Stimulated activated CD4-positive, alpha-beta T cell treated with anti-CD3 and anti-CD28 coated beads, Interleukin-4, amount 100 ng/mL, for 1 hour (primary cell): ENCODE measurements around the gene ZBTB7A.

Experiments used
- DNase-seq: peaks from one replicate; pipeline ENCODE4 v3.0.0-alpha.2; 2020

Gene ZBTB7A

DNA sequence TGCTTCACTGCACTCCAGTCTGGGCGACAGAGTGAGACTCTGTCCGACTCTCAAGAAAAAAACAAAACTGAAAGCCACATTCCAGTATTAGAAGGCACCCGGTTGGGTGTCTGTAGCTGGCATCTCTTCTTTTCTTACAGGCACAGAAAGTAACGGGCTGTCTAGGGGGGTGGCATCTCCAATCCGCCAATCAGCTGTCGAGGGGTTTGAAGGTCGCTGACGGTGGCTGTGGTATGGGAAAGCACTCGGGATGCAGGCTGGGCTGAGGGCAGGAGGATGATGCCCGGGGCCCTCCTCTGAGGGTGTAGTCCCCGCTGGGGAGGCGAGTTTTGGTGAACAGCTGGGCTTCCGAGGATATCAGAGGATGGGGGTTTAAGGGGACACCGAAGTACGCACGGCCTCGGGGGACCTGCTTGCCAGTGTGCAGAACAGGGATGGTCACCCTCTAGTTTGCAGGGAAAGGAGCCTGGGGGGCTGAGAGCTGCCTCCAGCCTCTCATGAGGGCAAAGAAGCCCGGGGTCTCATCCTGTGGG lies 27.0 kb upstream of the ZBTB7A start:
- no peak for DNase-seq

DNA sequence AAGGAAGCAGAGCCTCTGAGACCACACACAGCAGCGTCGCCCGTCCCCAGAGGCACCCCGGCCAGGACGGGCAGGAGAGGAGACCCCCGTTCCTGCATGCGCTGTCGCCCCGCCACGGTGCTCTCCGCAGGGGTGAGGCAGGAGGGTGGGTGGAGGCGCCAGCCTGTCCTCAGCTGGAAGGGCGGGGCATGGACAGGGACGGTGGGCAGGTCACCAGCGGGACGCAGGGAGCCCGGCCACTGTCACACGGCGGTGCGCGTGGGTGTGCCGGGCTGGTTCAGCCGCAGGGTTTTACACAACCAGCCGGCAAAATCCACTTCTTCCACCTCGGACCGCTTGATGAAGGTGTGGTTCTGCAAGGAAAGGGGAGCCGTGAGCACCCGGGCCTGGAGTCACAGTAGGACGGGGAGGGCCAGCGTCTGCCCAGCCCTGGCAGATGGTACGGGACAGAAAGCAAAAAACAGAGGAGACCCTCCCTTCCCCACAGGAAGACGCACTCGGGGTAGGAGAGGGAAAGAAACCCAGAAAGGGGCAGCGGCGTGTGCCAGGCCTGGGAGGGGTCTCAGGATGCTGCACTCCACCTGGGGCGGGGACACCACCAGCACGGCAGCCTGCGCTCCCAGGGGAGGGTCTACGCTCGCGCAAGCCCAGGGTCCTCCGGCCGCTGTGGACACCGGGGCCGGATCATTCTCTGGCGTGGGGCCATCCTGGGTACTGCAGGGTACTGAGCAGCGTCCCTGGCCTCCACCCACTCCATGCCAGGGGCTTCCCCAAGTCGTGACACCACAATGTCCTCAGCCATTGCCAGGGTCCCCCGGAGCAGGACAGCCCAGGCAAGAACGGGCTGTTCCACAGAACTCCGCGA lies 23.9 kb upstream of the ZBTB7A start:
- DNase-seq, result no peak

DNA sequence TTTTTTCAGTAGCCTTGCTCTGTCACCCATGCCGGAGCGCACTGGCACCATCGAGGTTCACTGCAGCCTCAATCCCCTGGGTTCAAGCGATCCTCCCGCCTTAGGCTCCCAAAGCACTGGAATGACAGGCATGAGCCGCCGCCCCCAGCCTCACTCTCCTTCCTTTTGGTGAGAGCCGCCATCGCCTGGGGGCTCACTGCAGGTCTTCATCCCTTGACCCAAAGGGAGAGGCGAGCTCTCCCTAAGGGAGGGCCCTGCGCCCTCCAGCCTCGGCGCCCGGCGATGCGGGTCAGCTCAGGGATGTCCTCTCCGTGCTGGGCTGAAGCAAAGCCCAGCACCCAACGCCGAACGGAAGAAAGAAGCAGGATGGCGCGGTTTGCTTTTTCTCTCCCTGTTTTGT lies 23.2 kb upstream of the ZBTB7A start:
- DNase-seq, result no peak

DNA sequence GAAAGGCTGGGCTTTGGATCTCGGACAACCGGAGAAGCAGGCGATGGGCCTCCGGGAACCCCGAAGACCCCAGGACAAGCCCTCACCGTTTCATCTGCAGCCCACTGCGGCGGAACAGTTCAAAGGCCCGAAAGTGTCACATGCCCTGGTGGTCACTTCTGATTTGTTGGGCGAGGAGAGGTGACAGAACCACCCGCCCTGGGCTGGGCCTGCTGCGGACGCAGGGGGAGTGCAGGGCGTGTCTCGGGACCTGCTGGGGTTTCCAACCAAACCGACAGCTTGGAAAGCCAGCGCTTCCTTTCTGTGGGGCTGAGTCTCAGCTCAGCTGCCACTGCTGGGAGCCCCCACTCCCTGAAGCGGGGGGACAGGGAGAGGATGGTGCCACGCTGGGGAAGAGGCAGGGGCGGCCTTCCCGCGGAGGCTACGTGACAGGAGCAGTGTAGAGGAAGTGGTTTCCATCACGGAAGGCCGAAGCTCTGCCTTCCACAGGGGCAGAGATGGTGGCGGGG lies 22.8 kb upstream of the ZBTB7A start:
- peak; percentile 28 for DNase-seq

DNA sequence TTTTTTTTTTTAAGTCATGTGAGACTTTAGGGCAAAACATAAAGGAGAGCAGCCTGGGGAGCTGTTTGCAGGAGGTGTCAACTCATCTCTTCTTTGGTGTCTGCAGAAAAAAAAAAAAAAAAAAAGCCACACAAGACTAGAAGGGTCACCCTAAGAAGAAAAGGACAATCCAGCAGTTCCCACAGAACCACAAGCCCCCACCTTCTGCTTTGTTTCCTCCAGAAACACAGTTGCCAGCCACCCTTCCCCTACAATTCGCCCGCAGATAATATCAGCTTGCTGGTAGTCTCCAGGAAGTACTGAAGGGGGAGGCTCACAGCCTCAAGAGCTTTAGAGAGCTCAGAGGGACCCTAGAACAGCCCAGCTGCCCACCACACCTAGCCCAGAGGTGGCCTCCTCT lies 22.3 kb upstream of the ZBTB7A start:
- no peak for DNase-seq

DNA sequence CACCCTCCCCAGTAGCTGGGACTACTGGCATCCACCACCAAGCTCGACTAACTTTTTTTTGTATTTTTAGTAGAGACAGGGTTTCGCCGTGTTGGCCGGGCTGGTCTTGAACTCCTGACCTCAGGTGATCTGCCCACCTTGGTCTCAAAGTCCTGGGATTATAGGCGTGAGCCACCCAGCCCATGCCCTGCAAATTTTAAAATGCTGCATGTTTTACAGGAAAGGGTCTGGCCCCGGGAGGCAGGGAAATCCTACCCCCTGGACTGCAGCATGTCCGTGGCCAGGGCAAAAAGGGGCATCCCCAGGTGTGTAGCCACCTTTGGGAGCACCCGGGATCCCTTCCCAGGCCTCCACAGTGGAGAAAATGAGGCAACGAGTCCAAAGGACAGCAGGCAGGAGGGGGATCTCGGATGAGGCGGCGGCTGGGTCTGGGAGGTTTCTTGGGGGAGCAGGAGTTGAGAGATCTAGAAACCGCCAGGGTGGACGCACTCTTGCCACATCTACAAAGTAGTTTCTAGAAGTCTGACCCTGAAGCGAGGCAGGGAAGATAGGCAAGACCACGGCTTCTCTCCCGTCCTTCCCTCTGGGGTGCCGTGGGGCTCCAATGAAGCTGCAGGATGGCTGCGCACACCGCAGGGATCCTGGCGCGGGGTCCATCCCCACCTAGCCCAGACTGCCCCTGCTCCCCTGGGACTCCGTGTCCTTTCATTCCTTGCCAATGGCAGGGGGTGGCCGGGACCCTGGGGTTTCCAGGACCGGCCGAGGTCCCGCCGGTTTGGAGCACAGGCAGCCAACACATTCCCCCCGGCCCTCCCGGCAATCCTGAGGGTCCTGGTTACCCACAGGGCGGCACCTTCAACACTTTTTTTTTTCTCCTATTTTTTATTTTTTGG lies 21.3 kb upstream of the ZBTB7A start:
- DNase-seq, result no peak

DNA sequence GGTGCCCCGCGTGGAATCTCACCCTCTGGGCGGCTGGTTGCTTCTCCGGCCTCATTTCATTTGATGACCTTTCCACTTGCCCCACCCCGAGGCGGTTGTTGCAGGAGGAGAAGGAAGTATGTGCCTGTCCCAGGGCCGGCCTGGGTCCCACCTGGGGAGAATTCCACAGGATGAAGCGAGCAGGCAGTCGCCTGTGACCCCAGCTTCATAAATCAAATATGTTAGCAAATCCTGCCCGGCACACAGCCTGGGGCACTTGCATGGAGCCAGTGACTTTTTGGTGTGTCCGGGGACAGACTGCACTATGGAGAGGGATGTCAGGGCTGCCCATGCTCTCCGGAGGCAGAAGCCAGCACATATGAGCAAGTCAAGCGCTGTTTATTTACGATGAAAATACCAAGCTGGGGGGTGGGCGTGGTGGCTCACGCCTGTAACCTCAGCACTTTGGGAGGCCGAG lies 19.7 kb upstream of the ZBTB7A start:
- DNase-seq, result no peak

DNA sequence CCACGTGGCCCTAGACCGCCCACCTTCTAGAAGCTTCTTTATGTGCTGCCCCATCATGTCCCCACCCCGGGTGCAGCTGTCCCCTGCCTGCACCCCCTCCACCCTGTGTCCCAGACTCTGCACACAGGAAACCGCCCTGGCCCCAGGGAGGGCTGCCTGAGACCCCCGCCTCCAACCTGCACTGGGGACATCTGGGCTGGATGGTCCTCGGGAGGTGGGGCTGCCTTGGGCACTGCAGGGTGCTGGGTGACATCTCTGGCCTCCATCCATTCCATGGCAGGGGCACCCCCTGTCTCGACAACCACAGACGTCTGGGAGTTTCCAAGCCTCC lies 17.8 kb upstream of the ZBTB7A start:
- no peak for DNase-seq

DNA sequence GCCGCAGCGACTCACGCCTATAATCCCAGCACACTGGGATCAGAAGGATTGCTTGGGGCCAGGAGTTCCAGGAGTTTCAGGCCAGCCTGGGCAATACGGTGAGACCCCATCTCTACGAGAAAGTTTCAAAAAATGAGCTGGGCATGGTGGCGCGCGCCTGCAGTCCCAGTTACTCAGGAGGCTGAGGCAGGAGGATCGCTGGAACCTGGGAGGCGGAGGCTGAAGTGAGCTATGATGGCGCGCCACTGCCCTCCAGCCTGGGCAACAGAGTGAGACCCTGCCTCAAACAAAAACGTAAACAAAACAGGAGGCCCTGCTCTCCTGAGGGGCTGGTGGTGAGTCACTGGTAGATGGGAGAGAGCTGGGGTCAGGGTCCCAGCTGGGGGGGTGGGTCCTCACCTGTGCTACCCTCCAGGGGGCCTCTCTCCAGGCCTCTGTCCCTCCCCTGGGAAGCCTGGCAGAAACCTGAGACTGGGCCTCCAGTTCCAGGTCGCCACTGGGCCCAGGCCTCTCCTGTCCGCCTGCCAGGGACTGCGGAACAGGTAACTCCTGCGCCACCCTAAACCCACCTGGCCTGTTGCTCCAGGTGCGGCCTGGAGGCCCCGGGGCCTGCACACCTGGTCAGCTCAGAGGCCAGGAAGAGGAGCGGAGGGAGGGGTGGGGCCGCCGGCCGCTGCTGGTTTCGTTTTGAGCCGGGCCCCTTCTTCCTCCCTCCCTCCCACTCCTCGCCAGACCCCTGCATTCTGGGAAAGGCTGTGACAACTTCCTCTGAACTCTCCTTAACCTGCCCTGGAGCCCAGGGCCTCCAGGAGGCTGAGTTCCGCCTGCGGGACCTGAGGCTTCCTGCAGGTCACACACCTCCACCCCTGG lies 17.2 kb upstream of the ZBTB7A start:
- DNase-seq, result no peak

DNA sequence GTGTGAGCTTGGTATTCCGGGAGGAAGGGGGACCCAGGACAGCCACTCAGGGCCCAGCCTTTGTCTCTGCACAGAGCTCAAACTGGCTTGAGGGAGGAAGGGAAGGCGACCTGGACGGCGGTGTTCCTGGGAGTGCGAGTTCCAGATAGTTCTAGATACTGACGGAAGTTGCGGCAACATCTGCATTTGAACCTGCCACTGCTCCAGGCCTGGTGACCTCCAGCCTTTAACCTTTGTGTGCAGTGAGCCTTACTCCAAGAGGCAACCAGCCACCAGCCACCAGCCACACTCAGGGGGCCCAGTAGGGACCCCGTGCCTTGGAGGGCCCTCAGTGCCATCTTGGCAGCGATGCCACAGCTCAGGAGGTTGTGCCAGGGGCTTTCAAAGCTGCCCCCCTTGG lies 15.5 kb upstream of the ZBTB7A start:
- DNase-seq, result no peak

DNA sequence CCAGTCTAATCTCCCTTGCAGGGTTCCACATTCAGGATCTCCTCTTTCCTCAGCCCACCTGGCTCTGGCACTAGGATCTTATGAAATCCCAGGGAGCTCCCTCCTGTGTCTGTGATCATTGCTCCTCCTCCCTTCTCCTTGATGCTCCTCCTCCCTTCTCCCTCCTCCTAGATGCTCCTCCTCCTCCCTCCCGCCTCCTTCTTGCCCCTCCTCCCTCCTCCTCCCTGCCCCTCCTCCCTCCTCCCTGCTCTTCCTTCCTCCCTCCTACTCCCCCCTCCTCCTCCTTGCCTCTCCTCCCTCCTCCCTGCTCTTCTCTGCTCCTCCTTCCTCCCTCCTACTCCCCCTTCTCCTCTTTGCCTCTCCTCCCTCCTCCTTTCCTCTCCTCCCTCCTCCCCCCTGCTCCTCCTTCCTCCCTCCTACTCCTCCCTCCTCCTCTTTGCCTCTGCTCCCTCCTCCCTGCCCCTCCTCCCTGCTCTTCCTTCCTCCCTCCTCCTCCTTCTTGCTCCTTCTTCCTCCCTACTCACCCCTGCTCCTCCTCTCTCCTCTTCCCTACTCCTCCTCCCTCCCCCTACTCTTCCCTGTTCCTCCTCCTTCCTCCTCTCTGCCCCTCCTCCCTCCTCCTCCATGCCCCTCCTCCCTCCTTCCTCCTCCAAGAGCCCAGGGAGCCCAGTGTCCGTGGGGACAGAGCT lies 14.9 kb upstream of the ZBTB7A start:
- DNase-seq, result no peak

DNA sequence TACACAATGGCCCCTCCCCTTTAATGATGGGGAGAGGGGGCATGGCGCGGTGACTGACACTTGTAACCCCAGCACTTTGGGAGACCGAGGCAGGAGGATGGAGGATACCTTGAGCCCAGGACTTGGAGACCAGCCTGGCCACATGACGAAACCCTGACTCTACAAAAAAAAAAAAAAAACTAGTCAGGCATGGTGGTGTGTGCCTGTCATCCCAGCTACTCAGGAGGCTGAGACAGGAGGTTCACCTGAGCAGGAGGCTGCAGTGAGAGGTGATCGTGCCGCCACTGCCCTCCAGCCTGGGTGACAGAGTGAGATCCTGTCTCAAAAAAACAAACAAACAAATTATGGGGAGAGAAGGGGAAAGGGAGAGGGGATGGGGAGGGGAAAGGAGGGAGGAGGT lies 13.8 kb upstream of the ZBTB7A start:
- no peak for DNase-seq

DNA sequence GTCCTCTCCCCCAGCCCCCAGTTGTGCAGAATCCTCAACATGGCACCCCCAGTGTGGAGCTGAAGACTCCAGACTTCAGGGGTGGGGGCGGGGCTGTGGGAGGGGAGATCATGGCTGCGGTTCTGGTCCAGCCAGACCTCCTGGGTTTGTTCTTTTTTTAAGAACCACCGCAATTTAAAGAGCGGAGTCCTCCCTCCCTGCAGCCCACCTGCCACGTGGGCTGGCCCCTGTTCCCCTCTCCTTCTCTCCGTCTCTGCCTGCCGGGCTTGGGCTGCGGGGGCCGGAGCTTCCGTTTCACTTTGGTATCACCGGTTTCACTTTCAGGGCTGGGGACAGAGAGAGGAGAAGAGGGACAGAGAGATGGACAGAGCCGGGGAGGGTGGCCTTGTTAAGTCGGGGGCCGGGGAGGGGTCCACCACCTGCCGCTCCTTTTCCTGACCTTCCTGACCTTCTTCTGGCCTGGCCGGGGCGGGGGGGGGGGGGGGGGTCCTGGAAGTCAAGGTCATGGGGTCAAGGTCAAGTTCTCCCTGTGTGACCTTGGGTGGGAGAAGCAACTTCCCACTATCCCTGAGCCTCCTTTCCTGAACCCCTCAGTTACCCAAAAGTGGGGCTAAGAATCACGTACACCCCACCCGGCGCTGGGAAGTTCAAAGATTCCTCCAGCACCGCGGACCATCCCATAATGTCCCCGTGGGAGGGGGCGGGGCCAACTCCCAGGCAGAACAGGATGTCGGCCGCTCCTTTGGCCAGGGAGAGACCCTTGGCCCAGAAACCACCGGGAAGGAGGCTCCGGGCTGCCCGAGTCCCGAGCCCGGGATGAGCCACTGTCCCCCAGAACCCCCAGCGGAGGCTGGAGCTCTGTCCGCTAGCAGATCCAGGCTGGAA lies 11.3 kb upstream of the ZBTB7A start:
- DNase-seq, result peak; percentile 54

DNA sequence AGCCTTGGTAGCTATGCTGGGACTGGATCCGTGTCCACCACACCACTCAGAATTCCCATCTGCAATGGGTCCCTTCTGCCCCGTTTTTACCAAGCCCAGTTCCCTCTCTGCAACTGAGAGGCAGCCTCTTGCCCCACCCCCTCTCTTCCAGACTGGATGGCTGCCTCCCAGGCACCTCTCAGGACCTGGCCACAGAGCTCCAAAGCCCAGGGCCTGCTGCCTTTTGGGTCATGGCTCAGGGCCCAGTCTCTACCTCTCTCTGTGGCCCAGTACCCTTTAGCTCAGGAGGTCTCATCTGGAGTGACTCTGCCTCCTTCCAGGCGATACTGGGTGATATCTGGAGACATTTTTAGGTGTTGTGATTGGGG lies 10.3 kb upstream of the ZBTB7A start:
- DNase-seq, result no peak

DNA sequence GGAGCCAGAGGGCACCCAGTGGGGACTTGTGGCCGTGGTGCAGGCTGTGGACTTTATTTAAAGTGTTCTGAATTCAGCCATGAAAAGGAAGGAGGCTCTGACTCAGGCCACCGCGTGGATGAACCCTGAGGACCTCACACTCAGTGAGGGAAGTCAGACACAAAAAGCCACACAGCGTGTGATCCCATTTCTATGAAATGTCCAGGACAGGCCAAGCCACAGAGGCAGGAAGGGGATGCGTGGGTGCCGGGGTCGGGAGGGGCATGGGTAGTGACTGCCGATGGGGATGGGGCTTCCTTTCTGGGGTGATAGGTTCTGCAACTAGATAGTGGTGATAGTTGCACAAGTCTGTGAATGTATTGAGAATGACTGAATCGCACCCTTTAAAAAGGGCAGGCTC lies 8.7 kb upstream of the ZBTB7A start:
- DNase-seq, result no peak

DNA sequence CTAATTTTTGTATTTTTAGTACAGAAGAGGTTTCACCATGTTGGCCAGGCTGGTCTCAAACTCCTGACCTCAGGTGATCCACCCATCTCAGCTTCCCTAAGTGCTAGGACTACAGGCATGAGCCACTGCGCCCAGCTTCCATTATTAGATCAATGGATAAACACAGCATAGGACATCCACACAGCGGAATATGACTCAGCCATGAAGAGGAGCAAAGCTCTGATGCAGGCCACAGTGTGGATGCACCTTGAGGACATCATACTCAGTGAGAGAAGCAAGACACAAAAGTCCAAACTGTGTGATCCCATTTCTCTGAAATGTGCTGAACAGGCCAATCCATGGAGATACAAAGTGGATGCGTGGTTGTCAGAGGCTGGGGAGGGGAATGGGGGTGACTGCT lies 4.9 kb upstream of the ZBTB7A start:
- DNase-seq, result no peak

DNA sequence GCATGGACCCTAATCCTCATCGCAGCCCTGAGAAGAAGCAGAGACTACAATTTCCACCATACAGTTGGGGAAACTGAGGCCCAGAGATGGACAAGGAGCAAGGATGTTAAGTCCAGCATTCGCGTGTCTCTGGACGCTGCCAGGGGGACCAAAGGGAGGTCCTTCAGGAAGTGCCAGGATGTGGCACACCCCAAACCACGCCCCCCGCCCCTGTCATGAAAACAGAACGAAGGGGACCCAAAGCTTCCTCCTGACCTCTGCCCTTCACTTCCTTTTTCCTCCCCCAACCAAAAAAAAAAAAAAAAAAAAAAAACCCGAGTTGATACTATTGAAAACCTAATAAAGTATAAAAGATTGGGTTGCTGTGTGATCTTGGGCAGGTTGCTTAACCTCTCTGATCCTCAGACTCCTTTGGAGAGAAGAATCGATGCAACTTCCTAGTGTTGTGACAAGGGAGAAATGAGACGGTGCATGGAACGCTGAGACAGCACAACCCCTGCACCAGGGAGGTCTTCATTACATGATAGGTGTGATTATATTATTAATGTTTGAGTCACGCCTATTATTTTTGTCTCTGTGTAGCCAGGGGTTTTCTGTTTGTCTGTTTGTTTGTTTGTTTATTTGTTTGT lies 2.7 kb upstream of the ZBTB7A start:
- peak; percentile 42 for DNase-seq

DNA sequence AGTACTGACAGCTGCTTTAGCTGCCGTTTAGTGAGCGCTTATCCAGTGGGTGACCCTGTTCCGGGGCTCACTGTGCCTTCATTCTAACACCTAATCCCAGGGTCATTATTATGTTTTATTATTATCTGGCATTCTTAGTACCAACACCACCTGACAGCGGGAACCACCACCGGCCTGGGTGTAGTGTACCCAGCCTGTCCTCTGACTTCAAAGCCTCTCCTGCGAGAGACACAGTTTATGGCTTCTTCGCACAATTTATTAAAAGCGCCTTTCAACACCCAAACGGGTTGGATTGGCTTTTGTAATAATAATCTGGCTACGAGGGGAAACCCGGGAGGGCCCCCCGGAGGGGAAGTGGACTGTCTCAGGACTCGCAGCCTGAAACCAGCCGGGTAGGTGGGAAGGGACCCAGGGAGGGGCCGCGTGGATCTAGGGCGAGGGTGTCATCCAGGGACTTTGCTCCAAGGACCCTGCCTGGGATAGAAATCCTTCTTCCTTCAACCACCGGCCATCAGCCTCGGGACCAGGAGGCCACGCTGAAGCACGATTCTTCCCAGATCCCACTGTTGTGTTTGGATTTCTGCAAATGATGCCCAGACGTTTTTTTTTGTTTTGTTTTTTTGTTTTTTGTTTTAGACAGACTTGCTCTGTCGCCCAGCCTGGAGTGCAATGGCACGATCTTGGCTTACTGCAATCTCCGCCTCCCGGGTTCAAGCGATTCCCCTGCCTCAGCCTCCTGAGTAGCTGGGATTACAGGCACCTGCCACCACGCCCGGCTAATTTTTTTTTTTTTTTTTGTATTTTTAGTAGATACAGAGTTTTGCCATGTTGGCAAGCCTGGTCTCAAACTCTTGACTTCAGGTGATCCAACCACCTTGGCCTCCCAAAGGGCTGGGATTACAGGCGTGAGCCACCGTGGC lies 1.6 kb upstream of the ZBTB7A start:
- DNase-seq, result no peak

DNA sequence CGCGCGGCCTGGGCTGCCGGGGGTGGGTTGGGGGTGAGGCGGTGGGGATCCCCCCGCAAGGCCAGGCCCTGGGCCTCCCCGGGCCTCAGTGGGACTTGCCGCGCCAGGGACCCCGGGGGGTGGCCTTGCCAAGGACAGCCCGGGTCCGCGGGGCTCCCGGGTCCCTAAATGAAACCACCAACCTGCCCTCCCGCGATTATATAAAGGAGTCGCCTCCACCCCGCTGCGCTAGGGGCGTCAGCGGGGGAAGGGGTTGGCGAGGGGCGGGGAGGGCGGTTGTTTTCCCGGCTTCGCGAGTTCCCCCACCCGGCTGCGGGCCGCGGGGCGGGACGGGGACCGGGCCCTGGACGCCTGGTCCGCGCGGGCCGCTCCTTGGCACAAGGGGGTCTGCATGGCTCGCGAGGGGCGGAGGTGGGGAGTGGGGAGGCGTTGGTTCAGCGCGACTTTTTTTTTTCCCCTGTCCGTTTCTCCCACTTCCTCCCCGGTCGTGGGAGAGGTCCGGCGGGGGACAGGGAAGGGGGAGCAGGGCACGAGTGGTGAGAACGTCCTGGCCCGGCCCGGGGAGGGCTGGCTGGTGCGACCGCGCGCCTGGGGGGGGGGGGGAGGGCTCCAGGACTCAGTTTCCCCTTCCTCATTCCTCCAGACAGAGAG lies 822 bp upstream of the ZBTB7A start:
- DNase-seq, result no peak
